Caco-2 (cell line): Measurements from ENCODE around the gene LMO7. TPM values are rescaled to one million over a fixed set of nuclear protein-coding genes. Genes with fewer than 3 reads are reported as not detected.
A peak's percentile ranks its signal among the peaks of the same experiment; 100 is the strongest.

Experiments used
- BruUV-seq: library from RNA; stranded (reverse); fragments of 400-500 nt; replicated peaks from 2 replicates; lab custom pipeline; 2021; lab: Mats Ljungman, UMichigan
- CTCF ChIA-PET: fragments of 300-600 bp; sonication (Branson Sonifier 250); formaldehyde crosslinking; loops from one replicate; lab custom pipeline; 2022; ENCODE audit warnings: antibody characterized with exemption; lab: Charles Lee
- POLR2A ChIA-PET: fragments of 300-600 bp; sonication (Branson Sonifier 250); formaldehyde crosslinking; loops from one replicate; lab custom pipeline; 2022; ENCODE audit warnings: antibody characterized with exemption; lab: Charles Lee
- DNase-seq, 2 experiments: peaks; one replicate each; pipeline versions ENCODE4 v3.0.0 to v3.0.0-alpha.2; 2020 to 2022
- H3K27me3 ChIP-seq: replicated peaks from 2 replicates; pipeline ENCODE4 v1.6.0; 2011; ENCODE audit warnings: low read length; ENCODE audit not compliant: control insufficient read depth, insufficient read depth
- H3K36me3 ChIP-seq: 2 replicates; pipeline ENCODE4 v1.5.1; 2011; ENCODE audit warnings: low read length; ENCODE audit not compliant: control insufficient read depth, insufficient read depth
- H3K4me1 ChIP-seq: fragments of 250-450 bp; sonication (Bioruptor Pico); 2 replicates; pipeline ENCODE4 v1.5.1; 2020; ENCODE audit warnings: mild to moderate bottlenecking
- H3K4me3 ChIP-seq: 2 replicates; pipeline ENCODE4 v1.5.1; 2011; ENCODE audit warnings: low read depth, mild to moderate bottlenecking, control low read depth, low read length
- H3K9me3 ChIP-seq: fragments of 250-450 bp; sonication (Bioruptor Pico); 2 replicates; pipeline ENCODE4 v1.5.1; 2020; ENCODE audit warnings: mild to moderate bottlenecking, moderate library complexity
- H3K27ac Mint-ChIP-seq: one replicate; pipeline ENCODE4 v1.8.0; 2022; ENCODE audit warnings: mixed read lengths; ENCODE audit not compliant: unreplicated experiment
- H3K27me3 Mint-ChIP-seq: one replicate; pipeline ENCODE4 v1.8.0; 2022; ENCODE audit warnings: mixed read lengths; ENCODE audit not compliant: insufficient read depth, unreplicated experiment
- H3K36me3 Mint-ChIP-seq: one replicate; pipeline ENCODE4 v1.8.0; 2022; ENCODE audit warnings: mild to moderate bottlenecking, mixed read lengths; ENCODE audit not compliant: insufficient read depth, unreplicated experiment
- H3K4me1 Mint-ChIP-seq: one replicate; pipeline ENCODE4 v1.8.0; 2022; ENCODE audit warnings: low read depth, mixed read lengths; ENCODE audit not compliant: unreplicated experiment
- H3K4me3 Mint-ChIP-seq: one replicate; pipeline ENCODE4 v1.8.0; 2022; ENCODE audit warnings: mild to moderate bottlenecking, moderate library complexity, mixed read lengths; ENCODE audit not compliant: unreplicated experiment
- H3K9me3 Mint-ChIP-seq: one replicate; pipeline ENCODE4 v1.8.0; 2022; ENCODE audit warnings: mixed read lengths; ENCODE audit not compliant: unreplicated experiment
- intact Hi-C: fragments of 100-400 bp; cut with micrococcal nuclease; formaldehyde crosslinking; loops from one replicate; pipeline ENCODE4 v1.10.0; 2022; ENCODE audit not compliant: unreplicated experiment
- total RNA-seq: library from RNA; stranded (reverse); gene quantifications from 2 replicates; pipeline ENCODE4 v1.2.3, GENCODE V29; 2022
- TF ChIP-seq, protein P1 (sequence below), 2 experiments: fragments of 200-600 bp in 1 of 2; IDR thresholded peaks; 1 replicate in 1 of 2; 2 replicates in 1 of 2; pipeline versions ENCODE4 v1.5.1 to v1.8.0; 2011 to 2022; ENCODE audit warnings: antibody characterized with exemption in 1 of 2, control low read depth in 1 of 2, inconsistent platforms in 1 of 2, low read depth in 1 of 2, low read length in 1 of 2, mild to moderate bottlenecking in 1 of 2, moderate library complexity in 1 of 2; ENCODE audit not compliant: insufficient read depth in 1 of 2, severe bottlenecking in 1 of 2, unreplicated experiment in 1 of 2

Gene LMO7
- total RNA-seq, 1 experiment from 2014 or later, result 209 TPM

DNA sequence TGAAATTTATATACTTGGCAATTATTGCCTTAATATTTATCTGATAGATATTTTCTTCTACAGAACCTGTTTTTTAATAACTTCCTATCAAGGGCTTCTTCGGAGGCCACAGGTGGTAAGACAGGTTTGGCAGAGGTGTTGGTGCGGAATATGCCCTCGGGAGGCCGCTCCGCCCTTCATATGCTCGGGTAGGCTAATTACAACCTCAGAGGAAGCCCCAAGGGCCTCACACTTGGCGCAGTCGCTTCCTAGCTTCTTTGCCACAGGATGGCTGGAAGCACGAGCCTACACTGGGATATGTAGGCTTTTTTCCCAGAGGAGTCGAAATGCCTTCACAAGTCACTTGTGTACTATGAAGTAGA lies 68.8 kb downstream of the LMO7 start:
- Mint-ChIP-seq H3K27ac (peak overlapping the region; percentile 42), H3K4me3 (no peak overlapping the region), H3K9me3 (no peaks in the 10 kb centered on the region), H3K27me3 (no peaks in the 10 kb centered on the region), H3K4me1 (peaks cover 8% of the 10 kb centered on the region), H3K36me3 (peaks cover 5% of the 10 kb centered on the region)
- no TSS peak for BruUV-seq
- TF ChIP-seq, protein P1, sequence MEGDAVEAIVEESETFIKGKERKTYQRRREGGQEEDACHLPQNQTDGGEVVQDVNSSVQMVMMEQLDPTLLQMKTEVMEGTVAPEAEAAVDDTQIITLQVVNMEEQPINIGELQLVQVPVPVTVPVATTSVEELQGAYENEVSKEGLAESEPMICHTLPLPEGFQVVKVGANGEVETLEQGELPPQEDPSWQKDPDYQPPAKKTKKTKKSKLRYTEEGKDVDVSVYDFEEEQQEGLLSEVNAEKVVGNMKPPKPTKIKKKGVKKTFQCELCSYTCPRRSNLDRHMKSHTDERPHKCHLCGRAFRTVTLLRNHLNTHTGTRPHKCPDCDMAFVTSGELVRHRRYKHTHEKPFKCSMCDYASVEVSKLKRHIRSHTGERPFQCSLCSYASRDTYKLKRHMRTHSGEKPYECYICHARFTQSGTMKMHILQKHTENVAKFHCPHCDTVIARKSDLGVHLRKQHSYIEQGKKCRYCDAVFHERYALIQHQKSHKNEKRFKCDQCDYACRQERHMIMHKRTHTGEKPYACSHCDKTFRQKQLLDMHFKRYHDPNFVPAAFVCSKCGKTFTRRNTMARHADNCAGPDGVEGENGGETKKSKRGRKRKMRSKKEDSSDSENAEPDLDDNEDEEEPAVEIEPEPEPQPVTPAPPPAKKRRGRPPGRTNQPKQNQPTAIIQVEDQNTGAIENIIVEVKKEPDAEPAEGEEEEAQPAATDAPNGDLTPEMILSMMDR (IDR thresholded peaks at IDR 0.05; ENCODE audit: insufficient read depth in 1 of 2, low read depth in 1 of 2, low read length in 1 of 2, severe bottlenecking in 1 of 2, unreplicated experiment in 1 of 2), result no peak
- ChIA-PET CTCF (interaction anchor here (1.3 kb wide), 1 partner anchor 9 kb away, joined by 7 read pairs; no protein-coding TSS in a partner anchor), POLR2A (interaction anchor here (0.6 kb wide), 1 partner anchor 741 kb away, joined by 3 read pairs; no protein-coding TSS in a partner anchor)
- intact Hi-C loops, result no loop called here
- peaks cover 17% of the 10 kb centered on the region for H3K4me1 ChIP-seq
- no peaks in the 10 kb centered on the region for H3K36me3 ChIP-seq
- H3K27me3 ChIP-seq, result no peaks in the 10 kb centered on the region
- DNase-seq, result peak in 1 of 2 experiments; percentile 58
- H3K9me3 ChIP-seq, result no peaks in the 10 kb centered on the region
- H3K4me3 ChIP-seq, result no peak overlapping the region

DNA sequence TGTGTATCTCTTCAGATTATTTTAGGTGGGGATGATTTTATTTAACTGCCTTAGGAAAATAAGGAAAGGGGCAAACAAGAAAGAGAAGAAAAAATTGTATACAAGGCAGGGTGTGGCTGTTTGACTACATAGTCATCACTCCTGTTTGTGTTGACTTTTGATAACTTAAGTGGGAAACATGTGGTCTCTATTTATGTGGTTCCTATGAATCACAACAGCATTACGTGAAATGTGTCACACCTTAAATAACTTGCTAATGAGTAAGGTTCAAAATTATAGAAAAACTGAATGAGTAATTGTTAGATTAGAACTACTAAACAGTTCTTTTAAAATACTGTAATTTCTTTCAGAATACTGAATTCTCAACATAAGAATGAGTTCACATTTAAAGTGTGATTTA lies 69.3 kb downstream of the LMO7 start:
- H3K27ac Mint-ChIP-seq, result peak overlapping the region; percentile 42
- ChIA-PET CTCF (interaction anchor here (1.3 kb wide), 1 partner anchor 10 kb away, joined by 7 read pairs; no protein-coding TSS in a partner anchor), POLR2A (interaction anchor here (0.6 kb wide), 1 partner anchor 741 kb away, joined by 3 read pairs; no protein-coding TSS in a partner anchor)
- peaks cover 3% of the 10 kb centered on the region for H3K36me3 Mint-ChIP-seq
- H3K9me3 Mint-ChIP-seq, result no peaks in the 10 kb centered on the region
- TF ChIP-seq, protein P1 (IDR thresholded peaks at IDR 0.05; ENCODE audit: insufficient read depth in 1 of 2, low read depth in 1 of 2, low read length in 1 of 2, severe bottlenecking in 1 of 2, unreplicated experiment in 1 of 2), result no peak
- Histone ChIP-seq H3K4me1 (peaks cover 17% of the 10 kb centered on the region), H3K27me3 (no peaks in the 10 kb centered on the region), H3K36me3 (no peaks in the 10 kb centered on the region), H3K9me3 (no peaks in the 10 kb centered on the region), H3K4me3 (no peak overlapping the region)
- no peaks in the 10 kb centered on the region for H3K27me3 Mint-ChIP-seq
- no TSS peak for BruUV-seq
- no peak for DNase-seq
- H3K4me3 Mint-ChIP-seq, result no peak overlapping the region
- H3K4me1 Mint-ChIP-seq, result peaks cover 8% of the 10 kb centered on the region
- intact Hi-C loops, result no loop called here

DNA sequence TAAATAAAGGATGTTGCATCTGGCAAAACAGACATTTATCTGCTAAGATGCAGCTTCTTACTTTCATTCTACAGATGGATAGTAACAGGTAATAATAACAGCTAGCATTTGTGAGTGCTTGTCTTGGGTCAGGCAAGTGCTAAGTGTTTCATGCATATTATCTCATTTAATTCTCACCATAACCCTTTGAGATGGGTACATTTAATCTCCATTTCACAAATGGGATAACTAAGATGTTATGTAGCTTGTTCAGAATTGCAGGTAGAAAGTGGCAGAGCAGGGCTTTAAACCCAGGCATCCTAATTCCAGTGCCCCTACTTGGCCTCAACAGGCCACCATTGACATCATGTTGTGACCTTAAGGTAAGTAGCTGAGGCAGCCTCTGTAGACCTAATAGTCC lies 69.8 kb downstream of the LMO7 start:
- H3K4me1 Mint-ChIP-seq, result peaks cover 8% of the 10 kb centered on the region
- H3K36me3 Mint-ChIP-seq, result no peaks in the 10 kb centered on the region
- no peaks in the 10 kb centered on the region for H3K9me3 Mint-ChIP-seq
- H3K27me3 Mint-ChIP-seq, result no peaks in the 10 kb centered on the region
- Histone ChIP-seq H3K4me3 (no peak overlapping the region), H3K27me3 (no peaks in the 10 kb centered on the region), H3K36me3 (no peaks in the 10 kb centered on the region), H3K9me3 (no peaks in the 10 kb centered on the region), H3K4me1 (peaks cover 17% of the 10 kb centered on the region)
- no peak for DNase-seq
- TF ChIP-seq, protein P1 (IDR thresholded peaks at IDR 0.05; ENCODE audit: insufficient read depth in 1 of 2, low read depth in 1 of 2, low read length in 1 of 2, severe bottlenecking in 1 of 2, unreplicated experiment in 1 of 2), result no peak
- BruUV-seq, result no TSS peak
- ChIA-PET CTCF (interaction anchor here (0.8 kb wide), 1 partner anchor 10 kb away, joined by 3 read pairs; no protein-coding TSS in a partner anchor), POLR2A (no interaction called here)
- intact Hi-C loops, result no loop called here
- H3K4me3 Mint-ChIP-seq, result no peak overlapping the region
- H3K27ac Mint-ChIP-seq, result no peak overlapping the region
